ENCODE measurements around the gene PPM1H. TPM values are rescaled to one million over a fixed set of nuclear protein-coding genes. Genes with fewer than 3 reads are reported as not detected.

The PPM1H gene
- total RNA-seq, 4 donors from 2014 or later: 1.7 to 7.4 (median 3.4) TPM

GRCh38 chr12:62716866-62717525 is 218.0 kb downstream of the PPM1H start:
- Histone ChIP-seq H3K4me1 (no peaks in the 10 kb centered on the region), H3K4me3 (no peak overlapping the region), H3K9me3 (no peaks in the 10 kb centered on the region), H3K36me3 (no peaks in the 10 kb centered on the region), H3K27me3 (no peaks in the 10 kb centered on the region), H3K27ac (no peak overlapping the region)
- DNase-seq: no peak
- TF ChIP-seq CTCF (IDR thresholded peaks at IDR 0.05) (no peak), POLR2A (IDR thresholded peaks at IDR 0.05) (no peak)

GRCh38 chr12:62716037-62716436 is 218.9 kb downstream of the PPM1H start:
- no peak overlapping the region for H3K4me3 ChIP-seq
- no peaks in the 10 kb centered on the region for H3K36me3 ChIP-seq
- no peak overlapping the region for H3K27ac ChIP-seq
- TF ChIP-seq POLR2A (IDR thresholded peaks at IDR 0.05): no peak
- TF ChIP-seq CTCF (IDR thresholded peaks at IDR 0.05): no peak
- H3K27me3 ChIP-seq: no peaks in the 10 kb centered on the region
- H3K4me1 ChIP-seq: no peaks in the 10 kb centered on the region
- DNase-seq: no peak
- no peaks in the 10 kb centered on the region for H3K9me3 ChIP-seq

GRCh38 chr12:62714774-62715721 is 219.9 kb downstream of the PPM1H start:
- H3K4me3 ChIP-seq: no peak overlapping the region
- no peaks in the 10 kb centered on the region for H3K4me1 ChIP-seq
- no peak overlapping the region for H3K27ac ChIP-seq
- DNase-seq: no peak
- TF ChIP-seq POLR2A (IDR thresholded peaks at IDR 0.05) (no peak), CTCF (IDR thresholded peaks at IDR 0.05) (no peak)
- no peaks in the 10 kb centered on the region for H3K27me3 ChIP-seq
- H3K36me3 ChIP-seq: no peaks in the 10 kb centered on the region
- H3K9me3 ChIP-seq: no peaks in the 10 kb centered on the region

GRCh38 chr12:62714181-62714773 is 220.7 kb downstream of the PPM1H start:
- H3K36me3 ChIP-seq: no peaks in the 10 kb centered on the region
- H3K4me3 ChIP-seq: no peak overlapping the region
- no peak overlapping the region for H3K27ac ChIP-seq
- H3K9me3 ChIP-seq: no peaks in the 10 kb centered on the region
- no peak for TF ChIP-seq CTCF (IDR thresholded peaks at IDR 0.05)
- no peak for TF ChIP-seq POLR2A (IDR thresholded peaks at IDR 0.05)
- no peaks in the 10 kb centered on the region for H3K27me3 ChIP-seq
- no peak for DNase-seq
- H3K4me1 ChIP-seq: no peaks in the 10 kb centered on the region

- TF ChIP-seq POLR2A (IDR thresholded peaks at IDR 0.05) (no peak), CTCF (IDR thresholded peaks at IDR 0.05) (no peak)
- no peak overlapping the region for H3K27ac ChIP-seq
- H3K4me3 ChIP-seq: no peak overlapping the region
- H3K4me1 ChIP-seq: no peaks in the 10 kb centered on the region
- H3K27me3 ChIP-seq: no peaks in the 10 kb centered on the region
- H3K9me3 ChIP-seq: no peaks in the 10 kb centered on the region
- no peak for DNase-seq
- no peaks in the 10 kb centered on the region for H3K36me3 ChIP-seq
Observed at GRCh38 chr12:62713723-62714122, 221.2 kb downstream of the PPM1H start.
